ENCODE data around the gene ATP1A3.
"Not testable (repeated sequence)": the region's sequence is repeated elsewhere in the genome, so short reads cannot be mapped to it uniquely, and the experiment has no call there.

DNA sequence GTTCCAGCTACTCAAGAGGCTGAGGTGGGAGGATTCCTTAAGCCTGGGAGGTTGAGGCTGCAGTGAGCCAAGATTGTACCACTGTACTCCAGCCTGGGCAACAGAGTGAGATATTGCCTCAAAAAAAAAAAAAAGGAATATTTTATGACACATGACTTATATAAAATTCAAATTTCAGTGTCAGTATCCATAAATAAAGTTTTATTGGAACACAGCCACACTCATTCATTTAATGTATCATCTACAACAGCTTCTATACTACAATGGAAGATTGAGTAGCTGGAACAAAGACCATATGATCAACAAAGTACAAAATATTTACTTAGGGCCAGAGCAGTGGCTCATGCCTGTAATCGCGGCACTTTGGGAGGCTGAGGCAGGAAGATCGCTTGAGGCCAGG lies 18.7 kb upstream of the ATP1A3 start:
- TF ChIP-seq, protein P1, sequence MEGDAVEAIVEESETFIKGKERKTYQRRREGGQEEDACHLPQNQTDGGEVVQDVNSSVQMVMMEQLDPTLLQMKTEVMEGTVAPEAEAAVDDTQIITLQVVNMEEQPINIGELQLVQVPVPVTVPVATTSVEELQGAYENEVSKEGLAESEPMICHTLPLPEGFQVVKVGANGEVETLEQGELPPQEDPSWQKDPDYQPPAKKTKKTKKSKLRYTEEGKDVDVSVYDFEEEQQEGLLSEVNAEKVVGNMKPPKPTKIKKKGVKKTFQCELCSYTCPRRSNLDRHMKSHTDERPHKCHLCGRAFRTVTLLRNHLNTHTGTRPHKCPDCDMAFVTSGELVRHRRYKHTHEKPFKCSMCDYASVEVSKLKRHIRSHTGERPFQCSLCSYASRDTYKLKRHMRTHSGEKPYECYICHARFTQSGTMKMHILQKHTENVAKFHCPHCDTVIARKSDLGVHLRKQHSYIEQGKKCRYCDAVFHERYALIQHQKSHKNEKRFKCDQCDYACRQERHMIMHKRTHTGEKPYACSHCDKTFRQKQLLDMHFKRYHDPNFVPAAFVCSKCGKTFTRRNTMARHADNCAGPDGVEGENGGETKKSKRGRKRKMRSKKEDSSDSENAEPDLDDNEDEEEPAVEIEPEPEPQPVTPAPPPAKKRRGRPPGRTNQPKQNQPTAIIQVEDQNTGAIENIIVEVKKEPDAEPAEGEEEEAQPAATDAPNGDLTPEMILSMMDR (conservative IDR thresholded peaks at IDR 0.05; ENCODE audit: low read depth, low read length) = not testable (repeated sequence)
- TF ChIP-seq EZH2 (IDR thresholded peaks at IDR 0.05; ENCODE audit: borderline replicate concordance, low read depth, low read length, poor library complexity, severe bottlenecking) = not testable (repeated sequence)
